G401 (cell line): ENCODE results near the gene TREM1. TPM values are rescaled to one million over a fixed set of nuclear protein-coding genes. Genes with fewer than 3 reads are reported as not detected.
"Not testable (repeated sequence)": the region's sequence is repeated elsewhere in the genome, so short reads cannot be mapped to it uniquely, and the experiment has no call there.

Source experiments
- DNase-seq: peaks from one replicate; pipeline ENCODE4 v3.0.0-alpha.2; 2015; ENCODE audit warnings: low spot score
- in situ Hi-C: cut with HindIII; loops from 2 replicates; pipeline ENCODE4 v1.10.0; 2016; ENCODE audit warnings: low sequenced_read_pairs, mixed read lengths
- total RNA-seq: library from RNA; depleted of rRNA; stranded (reverse); fragments of >200 nt; shearing (Covaris generic); gene quantifications from 2 replicates; pipeline ENCODE4 v1.2.3, GENCODE V29; 2014

Gene TREM1
- total RNA-seq, 1 experiment from 2014 or later = not detected

GRCh38 chr6:41298785-41299502 lies 12.5 kb upstream of the TREM1 start:
- DNase-seq = no peak
- in situ Hi-C loops = no loop called here

- DNase-seq, in situ Hi-C loops: not testable (repeated sequence)
These were observed 10.8 kb upstream of the TREM1 start for GRCh38 chr6:41297248-41297647.

GRCh38 chr6:41294214-41294872 lies 7.9 kb upstream of the TREM1 start:
- in situ Hi-C loops = no loop called here
- DNase-seq = no peak

GRCh38 chr6:41291717-41292116 lies 5.2 kb upstream of the TREM1 start:
- no peak for DNase-seq
- in situ Hi-C loops = no loop called here

GRCh38 chr6:41289815-41290214 lies 3.3 kb upstream of the TREM1 start:
- in situ Hi-C loops = no loop called here
- no peak for DNase-seq

GRCh38 chr6:41288754-41289129 lies 2.3 kb upstream of the TREM1 start:
- no peak for DNase-seq
- in situ Hi-C loops = no loop called here

GRCh38 chr6:41288030-41288753 lies 1.7 kb upstream of the TREM1 start:
- DNase-seq = no peak
- in situ Hi-C loops = no loop called here

- DNase-seq = no peak
- in situ Hi-C loops = no loop called here
These were observed 1.8 kb downstream of the TREM1 start for GRCh38 chr6:41284726-41285125.

- in situ Hi-C loops = no loop called here
- DNase-seq = no peak
These were observed 2.9 kb downstream of the TREM1 start for GRCh38 chr6:41283600-41283999.

GRCh38 chr6:41280381-41281057 lies 6.0 kb downstream of the TREM1 start:
- DNase-seq = no peak
- in situ Hi-C loops = no loop called here

- in situ Hi-C loops = no loop called here
- DNase-seq = peak; percentile 8
These were observed 7.6 kb downstream of the TREM1 start for GRCh38 chr6:41278699-41279405.

- DNase-seq = no peak
- in situ Hi-C loops = no loop called here
These were observed 8.9 kb downstream of the TREM1 start for GRCh38 chr6:41277605-41278004.

- in situ Hi-C loops = no loop called here
- DNase-seq = no peak
These were observed 11.0 kb downstream of the TREM1 start for GRCh38 chr6:41275489-41275888.

- no peak for DNase-seq
- in situ Hi-C loops = no loop called here
These were observed 12.2 kb downstream of the TREM1 start for GRCh38 chr6:41274256-41274655.

GRCh38 chr6:41273714-41274113 lies 12.8 kb downstream of the TREM1 start:
- in situ Hi-C loops = no loop called here

GRCh38 chr6:41272591-41273240 lies 13.8 kb downstream of the TREM1 start:
- in situ Hi-C loops = no loop called here
- DNase-seq = no peak

More at GRCh38 chr6:41273714-41274113, 12.8 kb downstream of the TREM1 start:
- DNase-seq = no peak

- in situ Hi-C loops = no loop called here
- no peak for DNase-seq
These were observed 14.5 kb downstream of the TREM1 start for GRCh38 chr6:41271901-41272395.

GRCh38 chr6:41269716-41270115 lies 16.8 kb downstream of the TREM1 start:
- no peak for DNase-seq
- in situ Hi-C loops = no loop called here

GRCh38 chr6:41269166-41269565 lies 17.3 kb downstream of the TREM1 start:
- in situ Hi-C loops = no loop called here

More at GRCh38 chr6:41269166-41269565, 17.3 kb downstream of the TREM1 start:
- DNase-seq = no peak
